Stimulated activated CD8-positive, alpha-beta memory T cell treated with anti-CD3 and anti-CD28 coated beads, Interleukin-15, amount 100 ng/mL, for 4 hours (primary cell): Measurements from ENCODE around the gene FAM222A.

Experiments
- DNase-seq, 2 donors: peaks; one replicate each; pipeline ENCODE4 v3.0.0-alpha.2; 2020; ENCODE audit warnings: low read depth in 2 of 2

The FAM222A gene

GRCh38 chr12:109738209-109738608 lies 24.6 kb downstream of the FAM222A start:
- no peak for DNase-seq

- no peak for DNase-seq
Measured at GRCh38 chr12:109738878-109739665, 25.4 kb downstream of the FAM222A start.

- DNase-seq, result no peak
Measured at GRCh38 chr12:109739747-109740693, 26.4 kb downstream of the FAM222A start.

DNA sequence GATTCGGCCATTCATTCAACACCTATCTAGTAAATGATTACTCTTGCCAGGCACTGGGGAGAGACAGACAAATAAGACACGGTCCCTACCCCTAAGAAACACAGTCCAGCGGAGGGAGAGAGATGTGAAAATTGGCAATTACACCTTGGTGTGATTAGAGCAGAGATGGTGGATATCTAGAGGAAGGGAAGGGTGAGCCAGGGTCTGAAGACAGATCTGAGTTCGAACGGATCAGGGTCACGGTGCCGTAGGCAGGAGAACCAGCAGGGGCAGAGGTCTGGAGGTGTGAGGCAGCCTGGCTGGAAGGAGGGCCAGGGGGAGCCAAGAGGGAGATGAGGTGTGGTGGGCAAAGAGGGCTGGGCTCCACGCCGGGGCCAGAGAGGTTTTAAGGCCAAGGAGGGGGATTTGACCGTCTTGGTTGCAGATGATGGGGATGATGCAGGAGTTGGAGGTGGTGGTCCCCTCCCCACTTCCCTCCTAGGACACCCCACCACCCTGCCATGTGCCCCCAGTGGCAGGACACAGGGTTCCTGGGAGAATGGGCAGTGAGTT lies 27.1 kb downstream of the FAM222A start:
- no peak for DNase-seq

GRCh38 chr12:109741286-109741969 lies 27.8 kb downstream of the FAM222A start:
- no peak for DNase-seq

DNA sequence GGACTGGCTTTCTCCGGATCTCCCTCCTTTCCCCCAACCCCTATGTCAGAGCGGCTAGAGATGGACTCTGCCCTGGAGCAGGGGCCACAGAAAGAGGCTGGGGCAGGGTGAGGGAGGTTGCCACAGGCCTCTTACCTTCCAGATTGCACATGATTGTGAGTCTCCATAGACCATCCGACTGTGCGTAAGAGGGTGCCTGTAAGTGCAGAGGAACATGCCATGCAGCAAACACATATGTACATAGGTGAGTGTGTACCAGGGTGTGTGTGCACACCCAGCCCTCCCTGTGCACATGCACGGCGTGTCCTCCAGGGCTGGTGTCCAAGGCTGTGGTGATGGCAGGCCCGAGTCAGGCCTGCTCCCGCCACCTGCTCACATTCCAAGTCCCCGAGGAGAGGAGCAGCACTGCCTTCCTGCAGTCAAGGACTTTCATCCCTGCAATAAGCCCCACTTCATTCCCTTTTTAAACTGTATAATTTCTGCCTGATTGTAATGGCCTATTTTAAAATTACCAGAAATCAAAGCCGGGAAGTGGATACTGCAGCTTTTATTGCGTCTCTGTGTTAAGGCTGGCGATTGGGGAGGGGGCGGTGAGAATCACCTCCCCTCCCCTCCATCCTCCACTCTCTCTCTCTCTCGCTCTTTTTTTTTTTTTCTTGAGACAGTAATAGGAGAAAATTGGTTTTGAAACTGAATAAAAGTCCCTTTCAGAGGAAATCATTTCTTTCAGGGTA lies 28.5 kb downstream of the FAM222A start:
- no peak for DNase-seq

DNA sequence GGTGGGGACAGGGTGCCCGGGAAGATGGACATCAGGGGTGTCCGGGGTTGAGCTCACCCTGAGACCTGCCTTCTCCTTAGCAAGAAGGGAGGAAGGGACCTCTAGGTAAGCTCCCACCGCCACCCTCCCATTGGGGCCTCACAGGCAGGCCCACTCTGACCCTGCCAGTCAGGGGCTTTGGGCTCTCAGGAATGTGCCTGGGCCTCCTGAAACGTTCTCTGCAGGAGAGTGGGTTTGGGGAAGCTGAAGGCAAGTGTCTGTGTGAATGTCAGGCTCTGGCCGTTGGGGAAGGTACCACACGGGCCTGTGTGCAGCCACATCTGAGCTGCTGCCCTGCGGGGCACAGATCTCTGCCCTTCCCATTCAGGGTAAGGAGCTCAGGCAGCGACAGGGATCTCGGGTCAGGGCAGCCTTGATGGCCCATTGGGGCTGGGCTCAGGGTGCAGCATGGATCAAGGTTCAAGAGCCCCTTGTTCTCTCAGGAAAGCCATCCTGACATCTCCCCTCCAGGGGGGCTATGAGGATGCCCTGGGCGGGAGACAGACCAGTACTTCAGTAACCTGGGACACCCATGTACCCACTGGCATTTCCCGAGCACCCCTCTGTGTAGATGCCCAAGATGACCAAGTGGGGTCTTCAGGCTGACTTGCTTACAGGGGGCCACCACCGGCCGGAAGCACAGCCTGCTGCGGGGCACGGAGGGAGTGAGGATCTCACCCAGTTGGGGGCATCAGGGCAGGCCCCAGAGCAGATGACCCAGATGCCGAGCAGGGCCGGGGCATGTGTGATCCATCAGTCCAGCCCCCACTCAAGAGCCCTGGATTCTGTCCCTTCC lies 29.7 kb downstream of the FAM222A start:
- no peak for DNase-seq

DNA sequence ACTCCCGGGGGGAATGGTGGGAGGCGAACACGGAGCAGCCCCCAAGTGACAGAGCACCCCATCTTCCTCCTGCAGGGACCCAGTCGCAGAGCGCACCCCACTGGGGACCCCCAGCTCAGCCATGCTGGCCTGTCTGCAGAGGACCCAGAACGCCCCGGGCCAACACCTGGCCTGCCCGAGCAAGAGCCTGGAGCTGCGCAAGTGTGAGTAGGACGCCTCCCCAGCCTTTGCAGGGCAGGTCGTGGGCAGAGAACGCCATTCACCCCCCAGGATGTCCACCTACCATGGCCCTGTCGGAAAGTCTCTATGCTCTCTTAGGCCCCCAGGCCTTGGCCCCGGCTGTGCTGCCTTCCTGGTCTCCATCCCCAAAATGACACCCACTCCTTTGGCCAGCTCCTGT lies 30.4 kb downstream of the FAM222A start:
- no peak for DNase-seq

DNA sequence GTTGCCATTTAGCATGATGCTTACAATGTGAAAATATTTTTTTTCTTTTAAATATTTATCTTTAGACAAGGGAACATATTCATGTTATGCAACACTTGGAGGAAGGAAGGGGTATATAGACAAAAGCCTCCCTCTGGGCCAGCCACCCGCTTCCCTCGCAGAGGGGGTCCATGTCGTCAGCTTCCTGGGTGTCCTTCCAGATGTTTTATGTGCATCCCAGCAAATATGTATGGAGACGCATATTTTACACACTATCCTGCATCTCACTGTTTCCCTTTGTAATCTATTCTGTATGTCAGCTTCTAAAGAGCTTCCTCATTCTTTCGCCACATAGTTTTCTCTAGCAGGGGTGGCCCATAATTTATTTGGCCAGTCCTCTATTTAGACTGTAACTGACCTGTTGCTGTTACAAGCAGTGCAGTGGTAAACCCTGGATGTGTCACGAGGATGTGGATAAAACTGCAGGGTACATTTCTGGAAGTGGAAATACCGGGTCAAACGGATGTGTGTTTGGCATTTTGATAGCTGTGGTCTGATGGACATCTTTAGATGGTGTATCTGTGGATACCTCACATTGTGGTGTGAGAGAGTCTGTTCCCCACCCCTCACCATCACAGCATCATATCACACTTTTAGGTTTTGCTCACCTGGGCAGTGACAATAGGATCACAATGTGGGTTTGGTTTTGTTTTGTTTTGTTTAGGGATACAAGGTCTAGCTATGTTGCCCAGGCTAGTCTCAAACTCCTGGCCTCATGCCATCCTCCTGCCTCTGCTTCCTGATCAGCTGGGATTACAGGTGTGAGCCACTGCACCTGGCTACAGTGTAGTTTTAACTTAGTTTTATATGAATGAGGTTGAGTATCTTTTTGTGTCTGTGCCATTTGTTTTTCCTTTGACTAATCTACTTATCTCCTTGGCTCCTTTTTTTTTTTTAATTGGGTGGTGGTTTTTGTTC lies 31.6 kb downstream of the FAM222A start:
- DNase-seq, result no peak

GRCh38 chr12:109752117-109753053 lies 38.8 kb downstream of the FAM222A start:
- DNase-seq, result no peak

- DNase-seq, result no peak
Measured at GRCh38 chr12:109753054-109753401, 39.4 kb downstream of the FAM222A start.

DNA sequence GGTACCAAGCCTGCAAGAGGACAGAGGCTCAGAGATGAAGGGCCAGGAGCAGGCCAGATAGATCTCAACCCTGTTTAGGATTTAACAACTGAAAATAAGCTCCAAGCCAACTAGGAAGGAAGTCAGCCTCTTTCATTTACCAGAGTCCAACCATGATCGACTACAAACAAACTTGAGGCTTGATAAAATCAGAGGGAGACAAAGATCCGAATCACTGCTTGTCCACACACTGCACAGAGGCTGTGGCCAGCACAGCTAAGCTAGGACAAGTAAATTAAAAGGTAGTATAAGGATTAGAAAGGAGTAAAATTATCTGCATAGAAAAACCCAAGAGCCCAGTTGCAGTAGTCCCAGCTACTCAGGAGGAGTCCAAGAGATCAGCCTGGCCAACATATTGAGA lies 40.3 kb downstream of the FAM222A start:
- DNase-seq, result no peak

DNA sequence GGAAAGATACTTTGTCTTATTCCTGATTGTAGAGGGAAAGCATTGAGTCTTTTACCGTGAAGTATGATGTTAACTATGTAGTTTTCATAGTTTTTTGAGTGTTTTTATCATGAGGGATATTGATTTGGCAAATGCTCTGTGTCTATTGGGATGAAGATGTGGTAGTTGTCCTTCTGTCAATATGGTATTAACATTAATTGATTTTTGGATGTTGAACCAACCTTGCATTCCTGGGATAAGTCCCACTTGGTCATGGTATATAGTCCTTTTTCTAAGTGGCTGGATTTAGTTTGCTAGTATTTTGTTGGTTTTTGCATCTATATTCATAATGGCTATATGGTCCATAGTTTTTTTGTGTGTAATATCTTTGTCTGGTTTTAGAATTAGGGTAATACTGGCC lies 42.8 kb downstream of the FAM222A start:
- DNase-seq, result no peak

- no peak for DNase-seq
Measured at GRCh38 chr12:109757671-109758265, 44.1 kb downstream of the FAM222A start.

DNA sequence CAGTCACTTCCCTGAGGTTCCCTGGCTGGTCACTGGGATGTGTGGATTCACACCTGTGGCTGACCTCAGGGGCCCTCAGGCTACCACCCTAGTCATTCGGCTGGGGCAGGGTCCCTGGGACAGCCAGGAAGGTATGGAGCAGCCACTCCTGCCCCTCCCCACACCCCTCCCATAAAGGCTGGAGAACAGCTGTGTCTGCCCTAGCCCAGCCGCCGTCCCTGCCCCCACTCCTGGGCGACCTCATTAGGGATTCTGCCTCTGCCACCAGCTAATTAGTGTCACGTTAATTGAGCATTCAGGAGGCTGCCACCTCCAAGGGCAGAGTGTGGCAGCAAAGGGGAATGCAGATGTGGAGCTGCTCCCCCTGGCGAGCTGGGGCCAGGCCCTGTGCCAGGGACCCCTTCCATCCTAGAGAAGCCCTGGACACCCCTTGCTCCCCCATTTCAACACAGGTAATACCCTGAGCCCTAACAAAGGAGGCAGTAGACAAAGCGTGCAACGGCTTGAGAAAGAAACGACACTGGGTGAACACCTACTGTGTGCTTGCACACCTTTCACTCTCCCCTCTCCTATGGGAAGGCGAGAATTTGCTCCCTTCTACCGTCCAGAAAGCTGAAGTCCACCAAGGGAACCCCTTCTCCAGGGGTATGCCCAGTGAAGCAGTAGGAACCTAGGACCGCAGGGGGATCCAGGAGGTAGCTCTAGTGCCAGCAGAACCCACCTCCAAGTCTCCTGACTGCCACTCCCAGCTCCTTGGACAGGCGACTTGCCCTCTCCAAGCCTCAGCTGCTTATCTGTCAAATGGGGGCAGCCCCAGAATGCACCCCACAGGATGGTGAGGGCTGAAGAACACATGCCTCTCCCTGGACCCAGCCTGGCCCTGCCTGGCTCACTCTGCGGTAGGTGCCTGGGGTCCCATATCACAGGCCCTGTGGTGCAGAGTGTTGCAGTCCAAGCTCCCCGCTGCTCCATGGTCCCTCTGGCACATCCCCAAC lies 45.1 kb downstream of the FAM222A start:
- DNase-seq, result no peak

GRCh38 chr12:109759595-109759994 lies 46.0 kb downstream of the FAM222A start:
- no peak for DNase-seq
